ENCODE results near the gene GAS5. TPM values are rescaled to one million over a fixed set of nuclear protein-coding genes. Genes with fewer than 3 reads are reported as not detected.

The GAS5 gene
- total and polyA plus RNA-seq, 9 of the 15 experiments (the other 6 are each of a cell fraction or from before 2014, with no cell fraction given), result 565 to 1,860 (median 1,006) TPM

DNA sequence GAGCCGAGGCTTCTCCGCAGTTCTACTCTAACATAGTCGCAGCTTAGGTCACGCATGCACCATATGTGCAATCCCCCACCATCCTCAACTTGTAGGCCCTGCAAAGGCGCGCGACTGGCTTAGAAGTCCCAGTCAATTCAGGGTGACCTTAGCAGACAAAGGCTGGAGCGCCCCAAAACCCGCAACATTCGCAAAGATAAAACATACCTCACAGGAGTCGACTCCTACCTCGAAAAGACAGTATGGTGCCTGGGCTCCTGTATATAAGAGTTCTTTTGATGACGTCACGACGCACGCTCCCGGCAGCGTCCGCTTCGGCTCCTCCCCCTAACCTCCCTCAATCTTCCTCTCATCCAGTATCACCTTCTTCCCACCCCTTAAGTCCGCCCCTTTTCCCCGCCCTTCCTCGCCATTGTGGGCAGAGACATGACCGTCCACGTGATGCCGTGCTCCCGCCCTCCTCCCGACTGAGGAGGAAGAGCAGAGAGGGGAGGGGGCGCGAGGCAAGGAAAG, at the start of gene GAS5 (continued):
- TF ChIP-seq, protein P1, sequence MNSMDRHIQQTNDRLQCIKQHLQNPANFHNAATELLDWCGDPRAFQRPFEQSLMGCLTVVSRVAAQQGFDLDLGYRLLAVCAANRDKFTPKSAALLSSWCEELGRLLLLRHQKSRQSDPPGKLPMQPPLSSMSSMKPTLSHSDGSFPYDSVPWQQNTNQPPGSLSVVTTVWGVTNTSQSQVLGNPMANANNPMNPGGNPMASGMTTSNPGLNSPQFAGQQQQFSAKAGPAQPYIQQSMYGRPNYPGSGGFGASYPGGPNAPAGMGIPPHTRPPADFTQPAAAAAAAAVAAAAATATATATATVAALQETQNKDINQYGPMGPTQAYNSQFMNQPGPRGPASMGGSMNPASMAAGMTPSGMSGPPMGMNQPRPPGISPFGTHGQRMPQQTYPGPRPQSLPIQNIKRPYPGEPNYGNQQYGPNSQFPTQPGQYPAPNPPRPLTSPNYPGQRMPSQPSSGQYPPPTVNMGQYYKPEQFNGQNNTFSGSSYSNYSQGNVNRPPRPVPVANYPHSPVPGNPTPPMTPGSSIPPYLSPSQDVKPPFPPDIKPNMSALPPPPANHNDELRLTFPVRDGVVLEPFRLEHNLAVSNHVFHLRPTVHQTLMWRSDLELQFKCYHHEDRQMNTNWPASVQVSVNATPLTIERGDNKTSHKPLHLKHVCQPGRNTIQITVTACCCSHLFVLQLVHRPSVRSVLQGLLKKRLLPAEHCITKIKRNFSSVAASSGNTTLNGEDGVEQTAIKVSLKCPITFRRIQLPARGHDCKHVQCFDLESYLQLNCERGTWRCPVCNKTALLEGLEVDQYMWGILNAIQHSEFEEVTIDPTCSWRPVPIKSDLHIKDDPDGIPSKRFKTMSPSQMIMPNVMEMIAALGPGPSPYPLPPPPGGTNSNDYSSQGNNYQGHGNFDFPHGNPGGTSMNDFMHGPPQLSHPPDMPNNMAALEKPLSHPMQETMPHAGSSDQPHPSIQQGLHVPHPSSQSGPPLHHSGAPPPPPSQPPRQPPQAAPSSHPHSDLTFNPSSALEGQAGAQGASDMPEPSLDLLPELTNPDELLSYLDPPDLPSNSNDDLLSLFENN (IDR thresholded peaks at IDR 0.05; ENCODE audit: low read depth in 2 of 2, low read length in 2 of 2), result peak in 1 of 2 experiments; percentile 89; a peak in 2 of 4 replicates
- peak; percentile 78; the same call in 1 of the 2 replicates for TF ChIP-seq MTA1 (IDR thresholded peaks at IDR 0.05; ENCODE audit: borderline replicate concordance)
- TF ChIP-seq NFIC (IDR thresholded peaks at IDR 0.05), result peak; percentile 74
- TF ChIP-seq, protein P2, sequence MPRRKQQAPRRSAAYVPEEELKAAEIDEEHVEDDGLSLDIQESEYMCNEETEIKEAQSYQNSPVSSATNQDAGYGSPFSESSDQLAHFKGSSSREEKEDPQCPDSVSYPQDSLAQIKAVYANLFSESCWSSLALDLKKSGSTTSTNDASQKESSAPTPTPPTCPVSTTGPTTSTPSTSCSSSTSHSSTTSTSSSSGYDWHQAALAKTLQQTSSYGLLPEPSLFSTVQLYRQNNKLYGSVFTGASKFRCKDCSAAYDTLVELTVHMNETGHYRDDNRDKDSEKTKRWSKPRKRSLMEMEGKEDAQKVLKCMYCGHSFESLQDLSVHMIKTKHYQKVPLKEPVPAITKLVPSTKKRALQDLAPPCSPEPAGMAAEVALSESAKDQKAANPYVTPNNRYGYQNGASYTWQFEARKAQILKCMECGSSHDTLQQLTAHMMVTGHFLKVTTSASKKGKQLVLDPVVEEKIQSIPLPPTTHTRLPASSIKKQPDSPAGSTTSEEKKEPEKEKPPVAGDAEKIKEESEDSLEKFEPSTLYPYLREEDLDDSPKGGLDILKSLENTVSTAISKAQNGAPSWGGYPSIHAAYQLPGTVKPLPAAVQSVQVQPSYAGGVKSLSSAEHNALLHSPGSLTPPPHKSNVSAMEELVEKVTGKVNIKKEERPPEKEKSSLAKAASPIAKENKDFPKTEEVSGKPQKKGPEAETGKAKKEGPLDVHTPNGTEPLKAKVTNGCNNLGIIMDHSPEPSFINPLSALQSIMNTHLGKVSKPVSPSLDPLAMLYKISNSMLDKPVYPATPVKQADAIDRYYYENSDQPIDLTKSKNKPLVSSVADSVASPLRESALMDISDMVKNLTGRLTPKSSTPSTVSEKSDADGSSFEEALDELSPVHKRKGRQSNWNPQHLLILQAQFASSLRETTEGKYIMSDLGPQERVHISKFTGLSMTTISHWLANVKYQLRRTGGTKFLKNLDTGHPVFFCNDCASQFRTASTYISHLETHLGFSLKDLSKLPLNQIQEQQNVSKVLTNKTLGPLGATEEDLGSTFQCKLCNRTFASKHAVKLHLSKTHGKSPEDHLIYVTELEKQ (CRISPR knock-in tag; IDR thresholded peaks at IDR 0.05), result no peak
- 0 out of 2 replicates have a peak, but pooled peaks have one; percentile 15 for TF ChIP-seq ZNF316 (IDR thresholded peaks at IDR 0.05)
- no peak for TF ChIP-seq ZNF717 (CRISPR knock-in tag; IDR thresholded peaks at IDR 0.05)
- peak; percentile 93 for TF ChIP-seq MBD2 (IDR thresholded peaks at IDR 0.05; ENCODE audit: borderline replicate concordance, low read depth)
- peak; percentile 83 for TF ChIP-seq ZFX (CRISPR knock-in tag; IDR thresholded peaks at IDR 0.05)
- no peak for TF ChIP-seq ZNF444 (CRISPR knock-in tag; IDR thresholded peaks at IDR 0.05)
- TF ChIP-seq C11orf30 (IDR thresholded peaks at IDR 0.05; ENCODE audit: low read depth), result no peak
- TF ChIP-seq EZH2 (IDR thresholded peaks at IDR 0.05; ENCODE audit: borderline replicate concordance, low read depth, low read length), result no peak
- peak; percentile 99 for TF ChIP-seq TAF9B (IDR thresholded peaks at IDR 0.05; ENCODE audit: partially characterized antibody)
- TF ChIP-seq, protein P3, sequence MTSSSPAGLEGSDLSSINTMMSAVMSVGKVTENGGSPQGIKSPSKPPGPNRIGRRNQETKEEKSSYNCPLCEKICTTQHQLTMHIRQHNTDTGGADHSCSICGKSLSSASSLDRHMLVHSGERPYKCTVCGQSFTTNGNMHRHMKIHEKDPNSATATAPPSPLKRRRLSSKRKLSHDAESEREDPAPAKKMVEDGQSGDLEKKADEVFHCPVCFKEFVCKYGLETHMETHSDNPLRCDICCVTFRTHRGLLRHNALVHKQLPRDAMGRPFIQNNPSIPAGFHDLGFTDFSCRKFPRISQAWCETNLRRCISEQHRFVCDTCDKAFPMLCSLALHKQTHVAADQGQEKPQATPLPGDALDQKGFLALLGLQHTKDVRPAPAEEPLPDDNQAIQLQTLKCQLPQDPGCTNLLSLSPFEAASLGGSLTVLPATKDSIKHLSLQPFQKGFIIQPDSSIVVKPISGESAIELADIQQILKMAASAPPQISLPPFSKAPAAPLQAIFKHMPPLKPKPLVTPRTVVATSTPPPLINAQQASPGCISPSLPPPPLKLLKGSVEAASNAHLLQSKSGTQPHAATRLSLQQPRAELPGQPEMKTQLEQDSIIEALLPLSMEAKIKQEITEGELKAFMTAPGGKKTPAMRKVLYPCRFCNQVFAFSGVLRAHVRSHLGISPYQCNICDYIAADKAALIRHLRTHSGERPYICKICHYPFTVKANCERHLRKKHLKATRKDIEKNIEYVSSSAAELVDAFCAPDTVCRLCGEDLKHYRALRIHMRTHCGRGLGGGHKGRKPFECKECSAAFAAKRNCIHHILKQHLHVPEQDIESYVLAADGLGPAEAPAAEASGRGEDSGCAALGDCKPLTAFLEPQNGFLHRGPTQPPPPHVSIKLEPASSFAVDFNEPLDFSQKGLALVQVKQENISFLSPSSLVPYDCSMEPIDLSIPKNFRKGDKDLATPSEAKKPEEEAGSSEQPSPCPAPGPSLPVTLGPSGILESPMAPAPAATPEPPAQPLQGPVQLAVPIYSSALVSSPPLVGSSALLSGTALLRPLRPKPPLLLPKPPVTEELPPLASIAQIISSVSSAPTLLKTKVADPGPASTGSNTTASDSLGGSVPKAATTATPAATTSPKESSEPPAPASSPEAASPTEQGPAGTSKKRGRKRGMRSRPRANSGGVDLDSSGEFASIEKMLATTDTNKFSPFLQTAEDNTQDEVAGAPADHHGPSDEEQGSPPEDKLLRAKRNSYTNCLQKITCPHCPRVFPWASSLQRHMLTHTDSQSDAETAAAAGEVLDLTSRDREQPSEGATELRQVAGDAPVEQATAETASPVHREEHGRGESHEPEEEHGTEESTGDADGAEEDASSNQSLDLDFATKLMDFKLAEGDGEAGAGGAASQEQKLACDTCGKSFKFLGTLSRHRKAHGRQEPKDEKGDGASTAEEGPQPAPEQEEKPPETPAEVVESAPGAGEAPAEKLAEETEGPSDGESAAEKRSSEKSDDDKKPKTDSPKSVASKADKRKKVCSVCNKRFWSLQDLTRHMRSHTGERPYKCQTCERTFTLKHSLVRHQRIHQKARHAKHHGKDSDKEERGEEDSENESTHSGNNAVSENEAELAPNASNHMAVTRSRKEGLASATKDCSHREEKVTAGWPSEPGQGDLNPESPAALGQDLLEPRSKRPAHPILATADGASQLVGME (CRISPR knock-in tag; IDR thresholded peaks at IDR 0.05), result peak; percentile 95
- TF ChIP-seq ZC3H4 (CRISPR knock-in tag; IDR thresholded peaks at IDR 0.05; ENCODE audit: borderline replicate concordance), result no peak
- TF ChIP-seq ZC3H8 (IDR thresholded peaks at IDR 0.05), result no peak
- peak; percentile 97 for TF ChIP-seq SP1 (CRISPR knock-in tag; IDR thresholded peaks at IDR 0.05)
- TF ChIP-seq PURB (CRISPR knock-in tag; IDR thresholded peaks at IDR 0.05; ENCODE audit: low read depth), result no peak
